Coronary artery (tissue), 2 donors: ENCODE results near the gene CPOX.

ENCODE experiments used
- DNase-seq: peaks from one replicate; pipeline ENCODE4 v3.0.0-alpha.2; 2017; ENCODE audit warnings: low spot score
- H3K27ac ChIP-seq, 2 donors: fragments of 200-600 bp; sonication (generic); one replicate each; pipeline ENCODE4 v1.5.1; 2016 to 2019
- H3K4me3 ChIP-seq: fragments of 200-600 bp; sonication (generic); 2 replicates; pipeline ENCODE4 v1.5.1; 2016; ENCODE audit warnings: mild to moderate bottlenecking, moderate library complexity
- TF ChIP-seq, protein P1 (sequence below): fragments of 200-600 bp; sonication (generic); IDR thresholded peaks from one replicate; pipeline ENCODE4 v1.5.1; 2019; ENCODE audit warnings: antibody characterized with exemption

Gene CPOX

DNA sequence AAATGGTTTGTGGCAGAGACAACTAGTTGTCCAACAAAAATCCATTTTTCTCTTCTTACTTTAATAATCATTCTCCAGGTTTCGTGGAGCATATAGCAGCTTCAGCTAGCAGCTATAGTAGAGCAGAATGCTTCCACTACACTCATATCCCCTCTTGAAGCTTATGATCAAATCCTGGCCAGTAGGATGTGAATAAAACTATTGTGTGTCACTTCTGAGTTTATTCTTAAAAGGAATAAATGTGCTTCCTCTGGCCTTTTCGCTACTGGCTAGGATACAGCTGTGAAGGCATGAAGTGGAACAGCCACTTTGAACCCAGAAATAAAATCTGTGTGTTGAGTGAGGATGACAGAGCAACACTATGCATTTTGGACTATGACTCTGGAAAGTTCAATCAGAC, 7.8 kb upstream of the CPOX start:
- Histone ChIP-seq H3K4me3 (no peak overlapping the region), H3K27ac (no peak overlapping the region)
- no peak for DNase-seq
- TF ChIP-seq, protein P1, sequence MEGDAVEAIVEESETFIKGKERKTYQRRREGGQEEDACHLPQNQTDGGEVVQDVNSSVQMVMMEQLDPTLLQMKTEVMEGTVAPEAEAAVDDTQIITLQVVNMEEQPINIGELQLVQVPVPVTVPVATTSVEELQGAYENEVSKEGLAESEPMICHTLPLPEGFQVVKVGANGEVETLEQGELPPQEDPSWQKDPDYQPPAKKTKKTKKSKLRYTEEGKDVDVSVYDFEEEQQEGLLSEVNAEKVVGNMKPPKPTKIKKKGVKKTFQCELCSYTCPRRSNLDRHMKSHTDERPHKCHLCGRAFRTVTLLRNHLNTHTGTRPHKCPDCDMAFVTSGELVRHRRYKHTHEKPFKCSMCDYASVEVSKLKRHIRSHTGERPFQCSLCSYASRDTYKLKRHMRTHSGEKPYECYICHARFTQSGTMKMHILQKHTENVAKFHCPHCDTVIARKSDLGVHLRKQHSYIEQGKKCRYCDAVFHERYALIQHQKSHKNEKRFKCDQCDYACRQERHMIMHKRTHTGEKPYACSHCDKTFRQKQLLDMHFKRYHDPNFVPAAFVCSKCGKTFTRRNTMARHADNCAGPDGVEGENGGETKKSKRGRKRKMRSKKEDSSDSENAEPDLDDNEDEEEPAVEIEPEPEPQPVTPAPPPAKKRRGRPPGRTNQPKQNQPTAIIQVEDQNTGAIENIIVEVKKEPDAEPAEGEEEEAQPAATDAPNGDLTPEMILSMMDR = no peak

DNA sequence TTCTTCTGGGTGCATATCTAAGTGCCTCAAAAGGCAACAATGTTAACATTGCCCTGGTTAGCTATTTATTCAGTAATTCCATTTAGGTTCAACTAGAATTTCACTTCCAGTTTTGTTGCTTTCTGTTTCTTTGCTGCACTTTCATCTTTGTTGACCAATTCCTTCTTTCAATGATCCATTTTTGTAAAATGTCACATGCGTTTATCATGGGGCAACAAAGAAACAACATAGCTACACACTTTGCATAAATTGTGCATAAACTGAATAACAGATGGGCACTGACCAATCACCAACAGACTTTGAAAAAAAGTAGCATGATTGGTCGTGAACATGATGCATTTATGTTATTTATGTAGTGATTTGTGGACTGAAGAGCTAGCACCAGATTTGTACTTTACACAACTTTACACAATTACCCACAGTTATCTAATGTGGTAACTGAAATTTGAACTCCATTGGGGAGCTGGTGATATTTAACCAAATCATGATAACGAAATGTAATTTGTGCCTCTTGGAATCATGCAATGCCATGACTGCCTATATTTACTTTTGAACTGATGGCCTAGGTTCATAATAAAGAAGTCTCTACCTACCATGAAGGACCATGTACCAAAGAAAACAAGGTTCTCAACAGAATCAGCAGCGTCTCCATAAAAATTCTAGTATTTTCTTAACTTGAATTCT, 7.1 kb upstream of the CPOX start:
- Histone ChIP-seq H3K27ac (no peak overlapping the region), H3K4me3 (no peak overlapping the region)
- TF ChIP-seq, protein P1 = no peak
- DNase-seq = no peak

GRCh38 chr3:98599647-98600411, 6.4 kb upstream of the CPOX start:
- TF ChIP-seq, protein P1 = no peak
- Histone ChIP-seq H3K27ac (no peak overlapping the region), H3K4me3 (no peak overlapping the region)
- no peak for DNase-seq

DNA sequence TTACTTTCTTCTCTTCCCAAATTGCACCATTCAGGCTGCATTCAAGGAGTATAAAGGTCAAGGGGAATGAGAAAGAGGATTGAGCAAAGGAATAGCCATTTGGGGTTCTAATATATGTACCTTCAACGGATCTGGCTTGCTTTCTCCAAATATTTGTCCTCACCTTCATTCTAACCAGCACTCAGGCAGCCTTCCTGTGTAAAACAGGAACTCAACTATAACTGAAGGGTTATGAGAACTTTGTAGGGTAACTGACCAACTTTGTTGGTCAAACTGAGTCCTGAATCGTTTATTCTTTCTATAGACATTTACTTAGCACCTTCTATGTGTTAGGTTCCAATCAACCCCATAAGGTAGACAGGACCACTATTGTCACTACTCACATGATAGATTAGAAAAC, 5.1 kb upstream of the CPOX start:
- no peak for DNase-seq
- TF ChIP-seq, protein P1 = no peak
- no peak overlapping the region for H3K27ac ChIP-seq
- no peak overlapping the region for H3K4me3 ChIP-seq

DNA sequence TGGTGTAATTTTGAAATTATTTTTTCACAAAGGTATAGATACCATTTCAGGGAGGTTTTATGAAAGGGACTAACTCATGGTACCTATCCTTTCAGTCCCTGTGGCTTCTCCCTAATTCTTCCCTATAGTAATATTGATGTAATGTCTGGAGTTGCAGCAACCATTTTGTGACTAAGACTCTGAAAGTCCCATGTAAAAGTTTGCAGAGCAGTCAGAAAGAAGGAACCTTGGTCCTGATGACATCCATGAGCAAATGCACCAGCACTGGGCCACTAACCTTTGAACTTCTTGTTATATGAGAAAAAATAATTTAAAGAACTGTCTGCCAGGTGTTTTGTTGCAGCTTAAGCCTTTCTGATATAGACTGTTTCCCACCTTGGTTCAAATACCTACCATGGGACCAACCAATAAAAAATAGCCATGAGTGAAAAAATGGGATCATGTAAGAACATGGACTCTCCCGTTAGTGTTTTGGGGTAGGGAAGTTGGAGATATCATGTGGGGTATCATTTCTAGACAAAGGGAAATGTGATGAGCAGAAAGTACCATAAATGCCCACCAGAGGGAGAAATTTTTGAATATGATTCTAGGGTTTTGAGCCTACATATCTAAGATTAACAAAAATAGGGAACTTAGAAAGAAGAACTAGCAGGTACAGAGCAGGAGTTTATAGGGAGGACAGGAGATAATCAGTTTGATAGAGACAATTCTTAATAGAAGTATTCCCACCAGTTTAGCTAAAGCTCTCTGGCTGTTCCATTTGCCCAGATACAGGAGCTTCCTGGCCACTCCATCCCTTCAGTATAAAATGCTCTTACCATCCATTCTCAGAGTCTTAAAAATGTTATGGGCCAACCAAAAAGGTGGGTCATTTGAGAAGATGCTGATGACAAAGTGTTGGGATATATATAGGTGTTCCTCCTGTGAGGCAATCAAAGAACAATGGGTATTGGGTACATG, 3.4 kb upstream of the CPOX start:
- TF ChIP-seq, protein P1 = peak; percentile 60
- H3K27ac ChIP-seq = no peak overlapping the region
- H3K4me3 ChIP-seq = no peak overlapping the region
- no peak for DNase-seq

GRCh38 chr3:98596087-98596486, 2.7 kb upstream of the CPOX start:
- DNase-seq = no peak
- TF ChIP-seq, protein P1 = no peak
- Histone ChIP-seq H3K27ac (no peak overlapping the region), H3K4me3 (no peak overlapping the region)
